ENCODE data around the gene PI4KA.

DNA sequence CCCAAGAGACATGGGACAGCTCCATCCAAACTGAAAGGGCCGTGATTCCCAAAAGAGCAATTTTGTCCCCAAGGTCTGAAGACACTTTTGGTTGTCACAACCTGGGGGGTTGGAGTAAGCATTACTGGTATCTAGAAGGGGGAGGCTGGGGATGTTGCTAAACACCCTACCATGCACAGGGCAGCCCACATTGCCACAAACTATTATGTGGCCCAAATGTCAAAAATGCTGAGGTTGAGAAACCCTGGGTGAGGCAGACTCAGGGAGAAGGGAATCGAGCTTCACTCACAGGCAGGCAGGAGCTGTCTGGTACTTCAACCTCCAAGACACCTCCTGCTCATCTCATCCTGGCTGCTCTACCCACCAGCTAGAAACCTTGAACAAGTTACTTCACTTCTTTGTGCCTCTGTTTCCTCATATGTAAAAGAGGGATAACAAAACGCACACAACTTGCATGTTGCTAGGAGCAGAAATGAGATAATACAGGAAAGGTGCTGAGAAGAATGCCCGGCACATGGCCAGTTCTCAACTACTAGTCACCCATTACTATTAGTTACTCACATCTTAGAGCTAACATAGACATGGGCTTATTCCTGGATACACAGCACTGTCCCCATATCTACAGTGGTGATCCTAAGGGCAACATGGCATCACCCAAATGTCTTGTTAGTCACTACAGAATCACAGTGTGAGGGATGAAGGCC lies 75.9 kb downstream of the PI4KA start:
- TF ChIP-seq, protein P1, sequence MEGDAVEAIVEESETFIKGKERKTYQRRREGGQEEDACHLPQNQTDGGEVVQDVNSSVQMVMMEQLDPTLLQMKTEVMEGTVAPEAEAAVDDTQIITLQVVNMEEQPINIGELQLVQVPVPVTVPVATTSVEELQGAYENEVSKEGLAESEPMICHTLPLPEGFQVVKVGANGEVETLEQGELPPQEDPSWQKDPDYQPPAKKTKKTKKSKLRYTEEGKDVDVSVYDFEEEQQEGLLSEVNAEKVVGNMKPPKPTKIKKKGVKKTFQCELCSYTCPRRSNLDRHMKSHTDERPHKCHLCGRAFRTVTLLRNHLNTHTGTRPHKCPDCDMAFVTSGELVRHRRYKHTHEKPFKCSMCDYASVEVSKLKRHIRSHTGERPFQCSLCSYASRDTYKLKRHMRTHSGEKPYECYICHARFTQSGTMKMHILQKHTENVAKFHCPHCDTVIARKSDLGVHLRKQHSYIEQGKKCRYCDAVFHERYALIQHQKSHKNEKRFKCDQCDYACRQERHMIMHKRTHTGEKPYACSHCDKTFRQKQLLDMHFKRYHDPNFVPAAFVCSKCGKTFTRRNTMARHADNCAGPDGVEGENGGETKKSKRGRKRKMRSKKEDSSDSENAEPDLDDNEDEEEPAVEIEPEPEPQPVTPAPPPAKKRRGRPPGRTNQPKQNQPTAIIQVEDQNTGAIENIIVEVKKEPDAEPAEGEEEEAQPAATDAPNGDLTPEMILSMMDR (IDR thresholded peaks at IDR 0.05): no peak
- no peak for TF ChIP-seq POLR2A (IDR thresholded peaks at IDR 0.05)

All from tibial nerve (tissue), 3 donors.